Measurements from ENCODE around the gene ANKRD11.
"Not testable (repeated sequence)": the region's sequence is repeated elsewhere in the genome, so short reads cannot be mapped to it uniquely, and the experiment has no call there.

ANKRD11 gene

GRCh38 chr16:89368604-89369249 is 121.6 kb downstream of the ANKRD11 start:
- DNase-seq (ENCODE audit: insufficient read length, low spot score) (no peak), FAIRE-seq (no peak)
- no peak for TF ChIP-seq POU2F2 (IDR thresholded peaks at IDR 0.05; ENCODE audit: low read depth, low read length)

DNA sequence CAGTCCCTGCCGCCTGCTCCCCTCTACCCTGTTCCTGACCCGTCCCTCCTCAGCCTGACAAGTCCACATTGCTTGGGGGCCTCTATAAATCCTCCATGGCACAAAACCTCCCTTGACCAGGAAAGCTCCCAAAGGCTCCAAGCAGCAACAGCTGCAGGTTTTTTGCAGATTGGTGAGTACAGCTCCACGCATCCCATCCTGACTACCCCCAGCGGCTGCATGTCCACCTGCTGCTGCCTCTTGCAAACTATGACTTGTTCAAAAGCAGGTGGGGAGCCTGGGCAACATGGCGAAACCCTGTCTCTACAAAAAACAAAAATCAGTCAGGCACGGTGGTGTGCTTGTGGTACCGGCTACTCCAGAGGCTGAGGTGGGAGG is 122.8 kb downstream of the ANKRD11 start:
- peak; percentile 7 for TF ChIP-seq PAX5 (IDR thresholded peaks at IDR 0.05; ENCODE audit: insufficient read depth, low read length, severe bottlenecking)
- no peak for TF ChIP-seq TAF1 (IDR thresholded peaks at IDR 0.05; ENCODE audit: low read depth, low read length)
- FAIRE-seq, result peak; percentile 51
- no peak for DNase-seq (ENCODE audit: insufficient read length, low spot score)

- TF ChIP-seq POU2F2 (IDR thresholded peaks at IDR 0.05; ENCODE audit: low read depth, low read length) (no peak), SPI1 (IDR thresholded peaks at IDR 0.05; ENCODE audit: low read depth, low read length) (no peak), POLR2AphosphoS5 (IDR thresholded peaks at IDR 0.05; ENCODE audit: low read depth, low read length) (no peak), PAX5 (IDR thresholded peaks at IDR 0.05; ENCODE audit: insufficient read depth, low read length, severe bottlenecking) (no peak), TAF1 (IDR thresholded peaks at IDR 0.05; ENCODE audit: low read depth, low read length) (no peak), POLR2A (IDR thresholded peaks at IDR 0.05; ENCODE audit: low read depth, low read length) (no peak)
- FAIRE-seq (peak; percentile 26), DNase-seq (ENCODE audit: insufficient read length, low spot score) (no peak)
These were observed 123.5 kb downstream of the ANKRD11 start for GRCh38 chr16:89366561-89367537.

DNA sequence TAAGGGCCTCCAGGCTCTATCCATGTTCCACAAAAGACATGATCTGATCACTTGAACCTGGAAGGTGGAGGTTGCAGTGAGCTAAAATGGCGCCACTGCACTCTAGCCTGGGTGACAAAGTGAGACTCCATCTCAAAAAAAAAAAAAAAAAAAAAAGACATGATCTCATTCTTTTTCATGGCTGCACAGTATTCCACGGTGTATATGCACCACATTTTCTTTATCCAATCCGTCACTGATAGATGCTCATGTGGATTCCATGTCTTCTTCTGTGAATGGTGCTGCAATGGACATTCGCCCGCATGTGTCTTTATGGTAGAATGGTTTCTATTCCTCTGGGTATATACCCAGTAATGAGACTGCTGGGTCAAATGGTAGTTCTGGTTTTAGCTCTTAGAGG is 124.4 kb downstream of the ANKRD11 start:
- DNase-seq (ENCODE audit: insufficient read length, low spot score), result no peak
- FAIRE-seq, result no peak
- TF ChIP-seq PAX5 (IDR thresholded peaks at IDR 0.05; ENCODE audit: insufficient read depth, low read length, severe bottlenecking) (no peak), POLR2A (IDR thresholded peaks at IDR 0.05; ENCODE audit: low read depth, low read length) (no peak), POU2F2 (IDR thresholded peaks at IDR 0.05; ENCODE audit: low read depth, low read length) (no peak), SPI1 (IDR thresholded peaks at IDR 0.05; ENCODE audit: low read depth, low read length) (no peak), POLR2AphosphoS5 (IDR thresholded peaks at IDR 0.05; ENCODE audit: low read depth, low read length) (no peak), TAF1 (IDR thresholded peaks at IDR 0.05; ENCODE audit: low read depth, low read length) (no peak)

DNA sequence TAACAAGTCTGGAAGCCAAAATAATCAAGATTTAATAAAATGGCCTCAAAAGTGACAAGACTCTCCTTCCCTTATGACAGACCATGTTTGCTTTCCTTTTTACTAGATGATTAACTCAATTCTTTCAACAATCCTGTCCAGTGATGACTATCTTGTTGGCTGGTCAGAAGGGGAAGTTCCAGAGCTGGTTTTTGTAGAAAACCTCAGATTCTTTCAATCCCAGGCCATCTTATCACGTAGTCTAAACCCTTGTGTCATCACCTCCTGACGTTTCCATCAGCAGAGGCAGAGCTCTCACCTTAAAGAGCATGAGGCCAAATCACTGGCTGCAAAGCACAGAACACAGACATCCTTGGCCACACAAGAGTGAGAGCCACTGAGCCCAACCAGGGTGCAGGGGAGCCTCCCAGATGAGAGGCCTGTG is 125.3 kb downstream of the ANKRD11 start:
- FAIRE-seq (peak; percentile 26), DNase-seq (ENCODE audit: insufficient read length, low spot score) (no peak)
- 0 out of 2 replicates have a peak, but pooled peaks have one; percentile 26 for TF ChIP-seq POLR2AphosphoS5 (IDR thresholded peaks at IDR 0.05; ENCODE audit: low read depth, low read length)
- TF ChIP-seq TAF1 (IDR thresholded peaks at IDR 0.05; ENCODE audit: low read depth, low read length), result no peak

GRCh38 chr16:89364606-89365005 is 125.8 kb downstream of the ANKRD11 start:
- FAIRE-seq, result no peak

DNA sequence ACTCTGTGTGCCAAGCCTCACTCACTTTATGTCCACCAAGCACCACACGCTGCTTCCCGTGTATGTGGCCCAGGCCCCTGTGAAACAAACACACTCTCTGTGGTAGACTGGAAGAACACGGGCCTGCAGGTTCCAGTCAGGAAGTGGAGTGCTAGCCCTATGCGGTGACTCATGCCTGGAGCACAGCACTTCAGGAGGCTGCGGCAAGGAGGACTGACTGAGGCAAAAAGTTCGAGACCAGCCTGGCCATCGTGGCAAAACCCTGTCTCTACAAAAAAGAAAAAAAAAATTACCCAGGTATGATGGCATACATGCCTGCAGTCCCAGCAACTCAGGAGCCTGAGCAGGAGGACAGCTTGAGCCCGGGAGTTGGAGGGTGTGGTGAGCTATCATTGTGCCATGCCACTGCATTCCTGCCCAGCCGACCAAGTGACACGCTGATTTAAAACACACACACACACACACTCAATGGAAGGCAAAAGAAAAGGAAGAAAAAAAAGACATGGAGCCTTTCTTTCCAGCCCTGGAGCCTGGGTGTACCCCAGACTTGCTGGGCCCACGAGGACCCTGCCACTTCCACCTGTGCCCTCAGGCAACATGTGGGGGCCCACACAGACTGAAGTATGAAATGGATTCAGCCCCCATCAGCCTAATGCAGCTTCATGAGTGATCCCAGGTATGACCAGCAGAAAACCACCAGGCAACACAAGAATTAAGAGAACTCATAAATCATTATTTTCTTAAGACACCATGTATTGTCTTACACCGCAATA is 126.6 kb downstream of the ANKRD11 start:
- DNase-seq (ENCODE audit: insufficient read length, low spot score) (no peak), FAIRE-seq (peak; percentile 61)
- TF ChIP-seq POU2F2 (IDR thresholded peaks at IDR 0.05; ENCODE audit: low read depth, low read length) (no peak), POLR2AphosphoS5 (IDR thresholded peaks at IDR 0.05; ENCODE audit: low read depth, low read length) (no peak), SPI1 (IDR thresholded peaks at IDR 0.05; ENCODE audit: low read depth, low read length) (no peak), PAX5 (IDR thresholded peaks at IDR 0.05; ENCODE audit: insufficient read depth, low read length, severe bottlenecking) (no peak), TAF1 (IDR thresholded peaks at IDR 0.05; ENCODE audit: low read depth, low read length) (no peak), POLR2A (IDR thresholded peaks at IDR 0.05; ENCODE audit: low read depth, low read length) (no peak)

More at GRCh38 chr16:89364606-89365005, 125.8 kb downstream of the ANKRD11 start:
- TF ChIP-seq SPI1 (IDR thresholded peaks at IDR 0.05; ENCODE audit: low read depth, low read length), result no peak
- no peak for TF ChIP-seq POU2F2 (IDR thresholded peaks at IDR 0.05; ENCODE audit: low read depth, low read length)
- TF ChIP-seq PAX5 (IDR thresholded peaks at IDR 0.05; ENCODE audit: insufficient read depth, low read length, severe bottlenecking), result no peak
- TF ChIP-seq POLR2AphosphoS5 (IDR thresholded peaks at IDR 0.05; ENCODE audit: low read depth, low read length), result no peak
- TF ChIP-seq TAF1 (IDR thresholded peaks at IDR 0.05; ENCODE audit: low read depth, low read length), result no peak
- no peak for TF ChIP-seq POLR2A (IDR thresholded peaks at IDR 0.05; ENCODE audit: low read depth, low read length)
- DNase-seq (ENCODE audit: insufficient read length, low spot score), result no peak

DNA sequence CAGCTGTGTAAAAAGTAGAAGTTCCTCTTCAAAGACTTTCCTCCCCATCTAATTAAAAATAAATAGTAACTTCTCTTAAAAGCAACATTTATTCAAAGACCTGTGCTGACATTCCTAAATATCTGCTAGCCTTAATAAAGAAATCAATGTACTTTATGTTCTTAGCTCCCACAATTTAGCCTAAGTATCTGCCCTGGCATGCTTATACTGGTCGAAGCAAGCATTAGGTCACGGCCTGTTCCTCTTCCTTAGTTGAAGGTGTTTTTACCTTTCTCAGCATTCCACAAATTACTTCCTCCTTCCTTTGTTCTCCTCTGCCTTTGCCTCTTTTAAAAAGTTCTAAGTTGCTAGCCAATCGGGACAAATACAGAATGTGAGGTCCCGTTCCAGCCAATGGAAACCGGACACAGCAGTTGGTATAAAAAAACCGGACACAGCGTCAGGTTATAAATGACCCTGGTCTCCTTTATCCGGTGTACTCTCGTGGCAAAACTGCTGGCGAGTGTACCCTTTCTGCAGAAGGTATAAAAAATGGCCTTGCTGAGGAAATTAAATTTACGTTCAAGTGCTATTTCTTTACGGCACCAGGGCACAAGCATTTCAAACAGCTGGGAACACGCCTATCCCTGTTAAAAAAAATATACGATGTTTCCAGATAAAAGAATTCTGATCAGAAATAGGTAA is 127.7 kb downstream of the ANKRD11 start:
- FAIRE-seq, result peak; percentile 38
- not testable (repeated sequence) for DNase-seq (ENCODE audit: insufficient read length, low spot score)

DNA sequence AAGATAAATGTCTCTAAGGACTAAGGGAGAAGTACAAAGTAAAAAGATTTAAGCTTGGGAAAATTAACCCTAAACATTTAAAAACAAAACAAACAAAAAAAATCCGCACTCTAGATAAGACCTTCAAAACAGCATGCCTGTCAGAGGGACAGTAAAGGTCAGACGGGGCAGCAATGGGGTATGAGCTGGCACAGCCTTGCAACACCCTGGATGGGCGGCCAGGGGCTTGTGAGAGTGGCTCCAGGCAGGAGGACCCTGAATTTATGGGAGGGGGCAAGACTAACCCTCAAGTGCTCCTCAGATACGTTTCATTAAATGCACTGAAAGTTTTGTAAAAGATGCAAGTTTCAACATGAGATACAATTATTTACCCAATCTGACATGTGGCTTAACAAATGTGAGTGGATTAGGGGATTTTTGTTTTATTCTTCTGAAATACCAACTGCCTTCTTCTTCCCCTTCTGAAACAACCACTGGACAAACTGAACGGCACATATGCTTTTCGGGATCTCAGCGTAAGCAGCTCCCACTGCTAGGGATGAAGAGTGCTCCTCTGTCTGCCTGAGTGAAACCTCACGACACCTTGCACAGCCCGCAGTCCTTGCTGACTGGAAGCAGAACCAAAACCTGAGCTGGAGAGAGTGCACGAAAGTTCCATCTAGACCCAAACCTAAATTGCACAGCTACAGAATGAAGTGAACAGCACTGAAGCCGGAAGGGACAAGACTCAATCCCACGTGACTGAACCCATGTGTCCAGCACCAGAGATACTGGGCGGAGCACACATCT is 128.4 kb downstream of the ANKRD11 start:
- no peak for DNase-seq (ENCODE audit: insufficient read length, low spot score)
- peak; percentile 92 for FAIRE-seq
- TF ChIP-seq POLR2AphosphoS5 (IDR thresholded peaks at IDR 0.05; ENCODE audit: low read depth, low read length), result peak; percentile 48; the same call in 1 of the 2 replicates
- peak; percentile 70 for TF ChIP-seq POLR2A (IDR thresholded peaks at IDR 0.05; ENCODE audit: low read depth, low read length)
- TF ChIP-seq SPI1 (IDR thresholded peaks at IDR 0.05; ENCODE audit: low read depth, low read length), result no peak
- TF ChIP-seq TAF1 (IDR thresholded peaks at IDR 0.05; ENCODE audit: low read depth, low read length), result peak; percentile 46; the same call in 1 of the 2 replicates
